Mucosa of gallbladder (tissue), 1 donor: Measurements from ENCODE around the gene SPRN. TPM values are rescaled to one million over a fixed set of nuclear protein-coding genes. Genes with fewer than 3 reads are reported as not detected.

ENCODE experiments used
- total RNA-seq: library from RNA; stranded (reverse); gene quantifications from one replicate; pipeline ENCODE4 v1.2.1, GENCODE V29; 2021
- donor health status: DM: no; HTN: no; CAD: no.

The SPRN gene
- total RNA-seq, 1 donor from 2014 or later: not detected

Other genes starting within 250 kb of the SPRN start
- not detected for gene UTF1, start 194.4 kb downstream of the SPRN start, total RNA-seq
- 2.7 TPM for gene VENTX, start 186.8 kb downstream of the SPRN start, total RNA-seq
- gene ADAM8, start 147.8 kb downstream of the SPRN start, total RNA-seq: 12.7 TPM
- gene TUBGCP2, start 115.8 kb downstream of the SPRN start, total RNA-seq: 56.9 TPM
- 35.9 TPM for gene ZNF511, start 115.7 kb downstream of the SPRN start, total RNA-seq
- gene CALY, start 87.7 kb downstream of the SPRN start, total RNA-seq: 0.92 TPM
- 4.8 TPM for gene PRAP1, start 77.3 kb downstream of the SPRN start, total RNA-seq
- 13.0 TPM for gene FUOM, start 66.6 kb downstream of the SPRN start, total RNA-seq
- gene ECHS1, start 51.3 kb downstream of the SPRN start, total RNA-seq: 122 TPM
- 9.4 TPM for gene PAOX, start 45.4 kb downstream of the SPRN start, total RNA-seq
- 50.6 TPM for gene MTG1, start 30.5 kb downstream of the SPRN start, total RNA-seq
- 3.6 TPM for gene SCART1, start 29.3 kb upstream of the SPRN start, total RNA-seq
- 4.7 TPM for gene CYP2E1, start 102.7 kb upstream of the SPRN start, total RNA-seq
- 3.3 TPM for gene SYCE1, start 141.0 kb upstream of the SPRN start, total RNA-seq
- gene FRG2B, start 202.2 kb upstream of the SPRN start, total RNA-seq: not detected